Esophagus muscularis mucosa (tissue), 4 donors: Measurements from ENCODE around the gene HCK. TPM values are rescaled to one million over a fixed set of nuclear protein-coding genes. Genes with fewer than 3 reads are reported as not detected.

ENCODE experiments used
- small RNA-seq, 3 donors: library from RNA; depleted of rRNA; stranded (forward); fragments of <200 nt; gene quantifications; one replicate each; pipeline ENCODE3, GENCODE V24; 2016
- total RNA-seq, 4 donors: library from RNA; depleted of rRNA; stranded (reverse); fragments of >200 nt; gene quantifications; one replicate each; pipeline versions ENCODE4 v1.1.0 to v1.2.1, GENCODE V29; 2016

Gene HCK
- total RNA-seq, 4 donors from 2014 or later = 7.8 to 36.6 (median 11.4) TPM

Small RNAs within 50 kb of the gene (small RNA-seq; reads per million reads assigned to genes)
- 0 to 0.25 (median 0) reads per million in 3 donors for gene RNA5SP481
- 0.34 to 0.42 (median 0.37) reads per million in 3 donors for gene RNA5SP482

Other genes starting within 250 kb of the HCK start
- gene MYLK2, start 232.9 kb upstream of the HCK start, total RNA-seq = under 1 TPM in 3 of 4 donors, not detected in 1; 0.33 to 0.65 (median 0.52) TPM
- 1 to 10 TPM in 1 of 4 donors, under 1 TPM in 3; 0.50 to 3.4 (median 0.87) TPM for gene FOXS1, start 206.6 kb upstream of the HCK start, total RNA-seq
- gene DUSP15, start 181.7 kb upstream of the HCK start, total RNA-seq = 1 to 10 TPM in 3 of 4 donors, under 1 TPM in 1; 0.83 to 5.1 (median 3.8) TPM
- under 1 TPM in 2 of 4 donors, not detected in 2; 0.17 to 0.34 TPM for gene TTLL9, start 181.6 kb upstream of the HCK start, total RNA-seq
- 10 to 100 TPM in 3 of 4 donors, 1 to 10 TPM in 1; 7.9 to 15.9 (median 10.8) TPM for gene PDRG1, start 100.2 kb upstream of the HCK start, total RNA-seq
- gene XKR7, start 84.1 kb upstream of the HCK start, total RNA-seq = not detected
- 10 to 100 TPM in 2 of 4 donors, 1 to 10 TPM in 2; 6.0 to 12.1 (median 10.4) TPM for gene CCM2L, start 41.8 kb upstream of the HCK start, total RNA-seq
- gene TM9SF4, start 57.5 kb downstream of the HCK start, total RNA-seq = 10 to 100 TPM; 19.9 to 34.4 (median 25.2) TPM
- 10 to 100 TPM in 1 of 4 donors, 1 to 10 TPM in 3; 5.4 to 10.8 (median 8.0) TPM for gene PLAGL2, start 155.5 kb downstream of the HCK start, total RNA-seq
- gene POFUT1, start 155.6 kb downstream of the HCK start, total RNA-seq = 10 to 100 TPM; 21.7 to 31.9 (median 29.8) TPM
- gene KIF3B, start 225.4 kb downstream of the HCK start, total RNA-seq = 10 to 100 TPM; 20.7 to 28.3 (median 23.5) TPM